NCI-H524 treated with DMSO at 0.1 percent for 48 hours (cell line): Measurements from ENCODE around the gene PRKG1.
"Not testable (repeated sequence)": the region's sequence is repeated elsewhere in the genome, so short reads cannot be mapped to it uniquely, and the experiment has no call there.

ENCODE experiments used
- DNase-seq: peaks from one replicate; lab custom pipeline; 2025; lab: John Stamatoyannopoulos, UW

Gene PRKG1

DNA sequence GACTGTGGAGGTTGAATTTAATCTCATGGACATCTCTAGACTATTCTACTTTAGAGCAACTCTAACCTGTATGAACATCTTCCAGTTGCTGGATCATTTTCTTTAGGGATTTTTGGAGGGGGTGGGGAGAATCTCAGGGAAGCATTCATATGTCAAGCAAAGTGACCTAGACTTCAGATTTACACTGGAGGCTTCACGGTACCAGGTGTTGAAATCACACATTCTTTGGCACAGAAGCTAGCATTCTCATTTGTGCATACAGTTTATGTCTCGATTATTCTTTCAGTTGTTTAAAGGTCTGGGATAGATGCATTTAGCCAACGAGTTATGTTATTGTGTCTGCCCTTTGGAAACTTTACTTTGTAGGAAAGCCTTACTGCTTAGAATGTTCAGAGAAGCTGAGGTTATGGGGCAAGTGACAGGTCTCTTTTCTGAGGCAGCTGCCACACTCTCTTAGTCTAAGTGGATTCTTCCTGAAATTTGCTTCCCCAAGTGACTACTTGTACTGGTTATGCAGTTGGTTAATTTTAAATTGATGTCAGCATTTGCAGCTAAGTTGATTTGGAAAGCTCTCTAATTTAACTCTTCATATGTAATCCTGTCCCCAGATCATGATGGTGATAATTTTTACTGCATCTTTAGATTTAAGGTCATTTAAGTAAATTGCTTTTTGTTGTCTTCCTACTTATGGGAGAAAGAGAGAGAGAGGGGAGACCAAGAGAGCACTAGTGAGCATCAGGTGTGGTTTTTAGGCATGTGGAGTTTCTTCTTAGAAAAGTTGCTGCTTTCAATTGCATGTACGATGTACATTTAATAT, 153.8 kb downstream of the PRKG1 start:
- no peak for DNase-seq

DNA sequence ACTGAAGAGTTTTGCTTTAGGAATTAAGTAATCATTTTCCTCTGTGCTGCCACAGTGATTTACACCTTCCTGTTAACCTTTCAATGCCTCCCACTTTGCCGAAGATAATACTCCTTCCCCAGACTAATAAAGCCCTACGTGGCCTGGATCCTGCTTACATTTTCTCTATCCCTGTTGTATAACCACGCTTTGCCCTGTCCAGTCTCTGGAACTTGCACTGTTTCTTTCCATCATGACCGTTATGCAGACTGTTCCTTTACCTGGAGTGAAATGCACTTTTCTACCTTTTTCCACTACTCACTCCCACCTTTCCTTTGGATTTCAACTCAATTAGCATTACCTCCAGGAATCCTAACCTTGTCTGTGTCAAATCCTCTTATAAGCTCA, 154.4 kb downstream of the PRKG1 start:
- DNase-seq: no peak

DNA sequence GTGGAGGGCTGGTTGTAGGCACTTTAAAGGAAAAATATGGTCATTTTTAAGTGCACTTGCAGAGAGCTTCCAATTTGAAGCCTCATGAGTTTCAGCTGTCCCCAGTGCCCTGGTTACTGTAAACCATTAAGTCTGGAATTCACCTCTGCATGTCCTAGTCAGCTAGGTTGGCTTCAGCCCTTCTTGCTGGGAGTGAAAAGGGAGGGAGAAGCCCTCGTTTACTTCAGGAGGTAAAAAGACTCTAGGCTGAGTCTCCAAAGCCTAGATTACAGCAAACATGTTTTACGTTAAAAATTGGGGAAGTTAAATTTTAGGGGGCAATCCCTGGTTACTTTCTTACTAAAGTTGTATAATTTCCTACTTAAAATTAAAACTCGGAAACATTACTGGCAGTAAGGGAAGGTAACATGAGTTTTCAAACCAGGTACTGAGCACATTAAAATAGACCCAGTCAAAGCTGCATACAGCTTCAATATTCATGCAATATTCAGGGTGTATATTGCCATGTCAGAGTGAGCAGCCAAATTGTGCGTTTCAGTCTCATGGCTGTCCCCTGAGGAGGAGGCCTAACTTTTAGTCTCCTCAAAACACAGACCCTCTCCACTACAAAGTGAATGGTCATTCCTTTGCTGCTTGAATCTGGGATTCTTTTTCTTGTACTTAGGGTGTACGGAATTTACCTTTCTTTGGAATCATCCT, 156.7 kb downstream of the PRKG1 start:
- no peak for DNase-seq

DNA sequence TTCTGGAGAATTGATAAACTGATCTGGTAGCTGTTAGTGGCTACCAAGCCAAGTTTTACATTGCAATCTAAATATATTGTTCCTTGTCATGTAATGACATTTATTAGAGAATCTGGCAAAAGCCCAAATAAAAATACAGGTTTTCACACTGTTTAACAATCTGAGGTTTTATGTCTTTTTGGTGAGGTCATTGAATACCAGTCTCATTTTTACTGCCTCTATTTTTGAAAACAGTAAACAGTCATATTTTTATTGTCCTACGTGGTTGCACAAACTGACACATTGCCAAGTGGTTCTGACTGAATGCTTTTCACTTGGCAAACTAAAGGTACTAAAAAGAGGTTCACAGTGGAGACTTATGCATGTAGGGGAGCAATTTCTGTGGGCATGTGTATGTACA, 157.5 kb downstream of the PRKG1 start:
- DNase-seq: no peak

DNA sequence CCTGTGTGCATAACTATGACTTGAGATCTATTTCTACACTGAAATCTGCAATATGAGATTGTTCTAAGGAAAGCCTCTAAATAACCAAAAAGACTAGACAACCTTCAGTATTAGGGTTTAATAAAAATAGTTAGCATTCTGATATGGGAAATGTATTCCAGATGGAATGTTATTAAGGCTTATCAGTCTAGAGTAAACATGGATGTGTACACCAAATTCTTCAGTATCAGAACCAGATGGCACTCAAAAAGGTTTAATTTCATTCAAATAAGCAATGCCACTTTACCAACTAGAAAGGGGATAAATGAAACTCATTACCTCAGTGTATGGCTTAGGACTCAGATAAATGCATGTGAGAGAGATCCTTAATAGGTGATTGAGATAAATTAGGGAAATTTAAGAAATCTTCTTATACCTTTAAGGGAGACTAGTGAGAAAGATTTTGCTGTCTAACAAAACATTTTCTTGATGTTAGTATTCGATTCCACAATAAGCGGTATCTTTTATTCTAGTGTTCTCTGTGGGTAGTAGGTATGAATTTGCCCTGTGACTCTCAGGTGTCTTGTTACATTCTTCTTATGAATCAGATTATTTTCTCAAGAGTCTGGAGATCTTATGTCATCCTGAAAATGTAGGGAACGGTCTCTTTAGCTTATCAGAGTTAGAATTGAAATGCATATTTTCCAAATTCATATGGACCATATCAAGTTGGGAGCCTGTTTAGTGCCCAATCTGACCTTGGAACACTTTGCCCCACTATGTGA, 159.2 kb downstream of the PRKG1 start:
- DNase-seq: peak; percentile 56

DNA sequence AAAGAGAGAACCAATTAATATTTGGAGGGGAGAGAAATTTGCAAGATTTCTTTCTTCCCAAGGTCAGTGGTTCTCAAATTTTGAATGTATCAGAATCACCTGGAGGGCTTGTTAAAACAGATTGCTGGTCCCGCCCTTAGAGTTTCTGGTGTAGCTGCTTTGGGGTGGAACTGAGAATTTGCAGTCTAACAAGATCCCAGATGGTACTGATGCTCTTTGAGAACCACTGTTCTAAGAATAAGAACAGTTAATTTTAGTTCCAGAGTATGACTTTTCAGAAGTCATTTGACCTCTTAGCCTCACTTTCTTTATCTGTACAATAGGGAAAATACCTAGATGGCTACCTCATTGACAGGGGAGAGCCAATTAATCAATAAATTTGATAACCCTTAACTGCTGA, 161.6 kb downstream of the PRKG1 start:
- DNase-seq: no peak

DNA sequence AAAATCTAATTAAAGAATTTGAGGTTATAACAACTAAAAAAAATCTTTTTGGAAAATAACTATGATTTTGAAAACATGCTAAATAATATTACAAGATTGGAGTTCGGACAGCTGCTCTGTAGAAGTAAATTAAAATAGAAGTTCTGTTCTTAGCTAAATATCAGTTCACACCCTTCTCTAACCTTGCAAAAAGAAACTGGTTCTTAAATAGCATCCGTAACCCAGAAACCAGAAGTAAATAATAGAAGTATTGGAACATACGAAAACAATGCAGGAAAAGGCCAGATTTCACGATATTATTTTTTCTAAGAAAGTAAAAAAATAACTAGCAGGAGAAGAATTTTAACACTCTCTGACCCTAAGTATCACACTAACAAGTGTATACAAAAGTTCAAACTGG, 164.7 kb downstream of the PRKG1 start:
- no peak for DNase-seq

DNA sequence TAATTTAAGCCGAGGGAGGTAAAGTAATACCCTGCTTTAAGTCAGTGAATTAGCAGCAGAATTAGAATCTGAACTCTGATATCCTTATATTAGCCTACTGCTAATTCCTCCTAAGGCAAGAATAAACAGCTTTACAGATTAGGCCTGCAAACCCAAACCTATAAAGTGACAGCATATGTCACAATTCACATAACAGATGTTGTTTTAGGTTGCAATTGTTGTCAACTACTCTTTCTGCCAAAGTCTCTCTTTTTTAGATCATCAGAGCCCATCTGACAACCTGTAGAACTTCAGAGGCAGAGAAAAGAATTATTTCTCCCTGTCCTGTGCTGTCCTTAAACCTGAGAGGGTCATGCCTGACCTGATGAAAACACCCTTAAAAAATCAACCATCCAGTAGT, 167.2 kb downstream of the PRKG1 start:
- DNase-seq: peak; percentile 32

DNA sequence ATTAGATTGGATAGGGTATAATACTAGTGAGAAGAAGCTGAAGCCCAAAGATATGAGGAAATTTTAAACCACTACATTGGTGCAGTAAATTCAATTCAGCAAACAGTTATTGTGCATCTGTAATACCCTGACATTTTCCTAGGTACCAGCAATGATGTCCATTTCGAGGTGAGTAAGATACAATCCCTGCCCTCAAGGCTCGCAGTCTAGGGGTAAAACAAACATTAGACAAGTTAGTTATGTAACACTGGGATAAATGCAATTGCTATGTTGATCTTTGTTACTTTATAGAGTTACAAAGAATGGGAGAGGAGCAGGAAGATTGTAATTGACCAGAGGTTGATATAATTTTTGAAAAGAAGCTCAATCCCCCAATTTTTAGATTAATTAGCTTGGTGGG, 168.1 kb downstream of the PRKG1 start:
- DNase-seq: no peak

DNA sequence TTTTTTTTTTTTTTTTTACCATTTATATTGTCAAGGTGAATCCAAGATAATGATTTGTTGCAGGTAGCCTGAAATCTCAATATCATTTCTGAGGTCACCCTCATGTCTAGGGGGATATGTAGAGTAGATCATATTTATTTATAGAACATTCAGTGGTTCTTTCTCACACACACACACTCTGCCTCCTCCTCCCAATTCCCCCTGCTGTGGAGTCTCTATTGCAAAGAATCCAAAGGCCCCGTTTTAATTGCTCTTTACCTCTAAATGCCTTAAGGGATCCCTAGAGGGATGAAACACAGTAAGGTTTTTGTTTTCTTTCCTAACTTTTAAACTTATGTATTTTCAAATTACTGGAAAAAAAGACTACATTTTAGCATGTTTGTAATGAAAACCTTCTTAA, 170.0 kb downstream of the PRKG1 start:
- no peak for DNase-seq

DNA sequence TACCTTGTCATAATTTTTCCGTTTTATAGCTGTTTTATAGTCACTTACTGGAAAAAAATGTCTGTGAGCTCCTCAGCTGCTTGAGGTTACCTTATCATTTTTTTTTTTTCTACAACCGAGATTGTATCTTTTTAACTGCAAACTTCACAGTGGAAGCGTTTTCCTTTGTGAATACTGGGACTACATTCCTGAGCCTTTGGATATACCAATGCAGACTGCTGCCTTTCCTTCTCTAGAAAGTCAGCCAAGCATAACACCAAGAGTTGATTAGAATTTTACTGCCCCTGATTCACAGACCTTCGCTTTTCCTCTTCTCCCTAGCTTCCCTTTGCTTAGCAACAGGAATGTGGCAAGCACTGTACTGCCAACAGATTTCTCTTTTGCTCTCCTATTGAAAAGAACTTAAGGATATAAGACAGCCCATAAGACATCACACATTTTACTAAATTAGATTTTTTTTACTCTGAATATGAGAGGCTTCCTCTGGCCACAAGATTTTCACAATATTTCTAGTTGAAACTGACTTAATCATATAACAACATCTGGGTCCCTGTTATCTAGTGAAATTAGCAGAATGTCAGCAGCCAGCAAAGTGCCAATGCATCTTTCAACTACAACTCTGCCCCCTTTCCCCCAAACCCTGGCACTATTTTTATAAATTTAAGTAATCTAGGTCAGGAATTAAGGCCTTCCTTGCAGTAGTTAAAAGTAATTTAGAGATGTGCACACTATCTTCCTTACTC, 170.6 kb downstream of the PRKG1 start:
- no peak for DNase-seq

DNA sequence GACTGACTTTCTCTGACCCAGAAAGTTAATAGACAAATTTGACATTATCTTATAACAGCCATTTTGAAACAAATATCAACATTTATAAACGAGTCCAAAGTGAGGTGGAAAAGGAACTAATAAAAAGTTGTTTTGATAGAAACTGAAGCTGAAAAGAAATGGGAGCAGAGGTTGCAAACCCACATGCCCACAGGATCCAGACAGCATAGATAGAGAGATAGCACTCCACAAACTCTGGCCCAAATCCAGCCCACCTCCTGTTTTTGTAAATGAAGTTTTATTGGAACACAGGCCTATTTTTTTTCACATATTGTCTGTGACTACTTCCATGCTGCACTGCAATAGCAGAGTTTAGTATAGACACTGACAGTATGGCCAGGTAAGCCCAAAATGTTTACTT, 171.9 kb downstream of the PRKG1 start:
- no peak for DNase-seq

DNA sequence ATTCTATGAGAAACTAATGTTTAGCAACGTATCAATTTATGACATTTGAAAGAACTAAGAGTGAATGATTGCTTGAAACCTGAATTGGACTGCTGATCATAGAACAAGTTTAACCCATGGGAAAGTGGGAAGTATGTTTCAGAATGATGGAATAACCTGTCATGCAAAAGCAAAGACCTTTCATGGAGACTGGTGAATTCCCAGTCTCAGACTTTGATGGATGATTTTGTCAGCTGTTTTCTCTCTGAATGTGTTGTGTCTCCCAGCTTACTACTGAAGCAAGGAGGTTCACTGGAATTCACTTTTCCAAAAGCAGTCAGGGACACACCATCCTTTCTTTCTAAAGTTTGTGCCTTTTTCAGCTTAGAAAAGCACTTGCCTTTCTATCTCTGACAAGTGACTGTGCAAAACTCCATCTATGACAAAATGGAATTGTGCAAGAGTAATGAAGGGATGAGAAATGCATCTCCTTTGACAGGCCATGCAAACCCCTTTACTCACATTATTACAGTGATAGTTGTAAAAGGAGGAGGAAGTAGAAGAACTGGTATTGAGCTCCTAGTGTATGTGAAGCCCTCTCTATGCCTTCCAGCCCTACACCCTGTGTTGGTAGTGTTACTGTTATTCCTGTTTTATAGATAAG, 176.1 kb downstream of the PRKG1 start:
- DNase-seq: no peak

DNA sequence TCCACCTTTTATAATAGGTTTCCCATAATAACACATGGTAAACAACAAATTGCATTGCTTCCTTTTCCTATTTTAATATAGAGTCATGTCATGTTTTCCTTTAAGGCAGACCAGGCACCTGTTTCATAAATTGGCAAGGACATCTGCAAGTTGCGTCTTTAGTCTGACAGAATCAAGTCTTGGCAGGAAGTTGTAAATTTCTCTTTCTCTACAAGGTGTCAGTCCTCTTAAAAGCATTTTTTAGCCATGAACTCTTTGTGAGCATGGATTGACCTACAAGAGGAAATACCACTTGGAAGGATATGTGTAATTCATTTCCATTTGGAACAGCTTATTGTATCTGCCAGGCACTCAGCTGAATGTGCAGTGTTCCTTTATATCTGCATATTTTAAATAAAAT, 176.8 kb downstream of the PRKG1 start:
- DNase-seq: no peak

DNA sequence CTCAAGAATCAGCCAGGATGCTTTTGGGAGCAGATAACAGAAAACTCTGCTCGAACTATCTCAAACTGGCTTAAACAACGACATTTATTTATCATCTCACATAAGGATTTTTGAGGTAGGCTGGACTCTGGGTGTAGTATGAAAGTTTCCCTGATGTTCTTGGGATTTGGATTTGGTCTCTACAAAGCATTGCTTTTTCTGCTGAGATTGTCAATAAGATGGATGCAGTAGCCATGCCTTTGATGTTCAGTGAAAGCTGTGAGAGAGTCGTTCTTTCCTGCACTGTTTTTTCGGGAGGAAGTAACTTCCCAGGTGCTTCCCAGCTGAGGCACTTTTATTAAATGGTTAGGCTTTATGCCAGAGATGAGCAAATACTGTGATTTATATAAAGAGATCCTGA, 181.1 kb downstream of the PRKG1 start:
- no peak for DNase-seq

DNA sequence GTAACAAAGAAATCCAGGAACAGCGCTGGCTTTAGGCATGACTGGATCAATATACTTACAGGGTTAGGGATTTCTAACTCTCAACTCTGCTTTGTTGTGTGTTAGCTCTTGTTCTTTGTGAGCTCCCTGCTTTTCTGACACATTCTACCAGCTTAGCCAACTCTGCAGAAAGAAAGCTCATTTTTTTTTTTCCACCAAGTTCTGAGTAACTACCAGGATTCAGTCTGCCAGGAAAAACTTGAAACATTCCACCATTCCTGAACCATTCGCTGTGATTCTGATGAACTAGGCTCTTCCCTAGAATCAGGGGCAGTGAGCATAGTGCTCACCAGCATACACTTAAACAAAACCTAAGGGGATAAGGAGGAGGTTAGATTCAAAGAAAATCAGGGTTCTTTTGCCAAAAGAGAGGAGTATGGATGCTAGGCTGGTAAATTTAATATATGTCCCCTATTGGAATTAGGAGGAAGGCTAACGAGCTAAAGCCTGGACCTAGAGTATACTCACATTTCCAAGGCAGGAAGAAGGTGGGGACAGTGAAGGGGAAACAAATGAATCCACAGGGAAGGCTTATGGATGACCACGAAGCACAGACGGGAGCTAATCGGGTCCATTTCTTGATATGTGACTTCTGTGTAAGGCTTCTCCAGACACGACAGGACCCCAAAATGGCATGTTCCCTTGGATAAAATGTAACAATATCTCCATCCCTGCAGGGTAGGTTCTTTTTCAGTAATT, 183.4 kb downstream of the PRKG1 start:
- no peak for DNase-seq

DNA sequence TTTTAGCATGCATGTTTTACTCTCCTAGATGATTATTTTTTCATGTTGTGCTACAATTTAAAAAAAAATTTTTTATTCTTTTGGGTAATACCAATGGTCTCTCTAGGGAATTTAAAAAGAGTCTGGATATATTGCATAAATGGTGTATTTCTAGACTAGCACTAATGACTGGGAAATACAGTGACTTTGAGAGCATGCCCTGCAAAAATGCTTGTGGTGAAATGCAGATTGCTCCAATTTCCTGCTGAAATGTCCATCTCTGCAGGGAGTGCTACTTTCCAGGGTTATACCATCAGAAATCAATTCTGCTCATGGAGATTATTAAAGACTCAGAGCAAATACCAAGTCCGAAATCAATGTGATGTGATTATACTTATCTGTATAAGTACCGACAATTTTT, 186.1 kb downstream of the PRKG1 start:
- no peak for DNase-seq

DNA sequence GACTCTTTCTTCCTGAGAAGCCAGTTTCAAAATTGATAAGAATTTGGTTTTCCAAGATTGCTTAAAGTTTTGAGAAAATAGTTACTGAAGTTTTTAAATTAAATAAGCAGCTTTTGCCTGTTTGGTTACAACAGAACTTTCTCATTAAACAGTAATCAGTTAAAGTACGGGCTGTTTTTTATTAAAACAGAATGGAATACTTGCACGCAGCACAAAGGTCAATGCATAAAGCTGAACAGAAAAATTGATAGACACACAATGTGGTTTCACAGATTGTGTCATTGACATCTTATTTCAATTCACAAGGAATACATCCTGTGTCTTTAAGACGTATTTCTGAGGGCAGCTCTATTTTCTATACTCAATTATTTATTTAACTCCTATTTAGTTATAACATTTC, 192.2 kb downstream of the PRKG1 start:
- no peak for DNase-seq

DNA sequence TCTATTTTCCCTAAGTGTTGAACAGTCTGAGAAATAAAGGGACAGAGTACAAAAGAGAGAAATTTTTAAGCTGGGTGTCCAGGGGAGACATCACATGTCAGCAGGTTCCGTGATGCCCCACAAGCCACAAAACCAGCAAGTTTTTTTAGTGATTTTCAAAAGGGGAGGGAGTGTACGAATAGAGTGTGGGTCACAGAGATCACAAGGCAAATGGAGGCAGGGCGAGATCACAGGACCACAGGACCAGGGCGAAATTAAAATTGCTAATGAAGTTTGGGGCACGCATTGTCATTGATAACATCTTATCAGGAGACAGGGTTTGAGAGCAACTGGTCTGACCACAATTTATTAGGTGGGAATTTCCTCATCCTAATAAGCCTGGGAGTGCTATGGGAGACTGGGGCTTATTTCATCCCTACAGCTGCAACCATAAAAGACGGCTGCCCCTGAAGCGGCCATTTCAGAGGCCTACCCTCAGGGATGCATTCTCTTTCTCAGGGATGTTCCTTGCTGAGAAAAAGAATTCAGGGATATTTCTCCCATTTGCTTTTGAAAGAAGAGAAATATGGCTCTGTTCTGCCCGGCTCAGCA, 193.8 kb downstream of the PRKG1 start:
- DNase-seq: not testable (repeated sequence)

DNA sequence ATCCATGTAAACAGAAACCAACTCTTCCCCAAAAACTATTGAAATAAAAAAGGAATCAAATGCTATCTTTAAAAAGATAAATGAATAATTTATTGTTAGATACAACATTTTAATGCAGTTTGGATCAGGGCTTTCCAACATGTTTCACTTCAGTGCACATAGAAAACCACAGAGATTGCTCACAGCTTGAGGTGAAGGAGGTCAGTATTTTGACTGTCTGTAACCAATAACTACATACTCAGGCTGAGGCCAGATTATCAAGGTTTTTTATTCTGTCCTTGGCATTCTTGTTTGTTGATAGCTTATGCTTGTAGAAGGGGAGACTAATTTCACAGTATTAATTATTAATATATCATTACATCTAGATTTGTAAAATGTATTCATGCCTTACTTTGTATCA, 195.5 kb downstream of the PRKG1 start:
- no peak for DNase-seq
